Small intestine (tissue), 7 donors: Measurements from ENCODE around the gene C12orf60. TPM values are rescaled to one million over a fixed set of nuclear protein-coding genes. Genes with fewer than 3 reads are reported as not detected.

ENCODE experiments used
- DNase-seq, 2 donors: peaks; one replicate each; pipeline versions ENCODE4 v3.0.0 to v3.0.0-alpha.2; 2013
- FAIRE-seq: peaks from 2 replicates; lab custom pipeline; 2012; peaks lifted over from hg19 to GRCh38; lab: Jason Lieb, UNC
- H3K27ac ChIP-seq, 3 donors: one replicate each; pipeline ENCODE4 v1.5.1; 2013; ENCODE audit warnings: low read length in 2 of 3, mild to moderate bottlenecking in 2 of 3, control low read depth in 1 of 3, inconsistent platforms in 1 of 3, low read depth in 1 of 3, moderate library complexity in 1 of 3
- H3K27me3 ChIP-seq, 3 donors: one replicate each; pipeline ENCODE4 v1.6.1; 2013; ENCODE audit warnings: low read length in 3 of 3, inconsistent platforms in 1 of 3; ENCODE audit not compliant: control insufficient read depth in 3 of 3, insufficient read depth in 3 of 3
- H3K36me3 ChIP-seq, 3 donors: one replicate each; pipeline ENCODE4 v1.6.1; 2013; ENCODE audit warnings: low read length in 3 of 3, inconsistent platforms in 1 of 3, low read depth in 1 of 3, mild to moderate bottlenecking in 1 of 3, moderate library complexity in 1 of 3; ENCODE audit not compliant: control insufficient read depth in 3 of 3, insufficient read depth in 2 of 3
- H3K4me1 ChIP-seq, 3 donors: one replicate each; pipeline ENCODE4 v1.6.1; 2013; ENCODE audit warnings: low read length in 2 of 3, inconsistent platforms in 1 of 3, low read depth in 1 of 3, mild to moderate bottlenecking in 1 of 3, moderate library complexity in 1 of 3; ENCODE audit not compliant: control insufficient read depth in 3 of 3, insufficient read depth in 2 of 3
- H3K4me3 ChIP-seq, 3 donors: one replicate each; pipeline ENCODE4 v1.5.1; 2013; ENCODE audit warnings: low read length in 3 of 3, control low read depth in 1 of 3, inconsistent platforms in 1 of 3, low read depth in 1 of 3, mild to moderate bottlenecking in 1 of 3, moderate library complexity in 1 of 3
- H3K9me3 ChIP-seq, 2 donors: one replicate each; pipeline ENCODE4 v1.6.1; 2013; ENCODE audit warnings: low read depth in 1 of 2, low read length in 1 of 2; ENCODE audit not compliant: control insufficient read depth in 2 of 2, insufficient read depth in 1 of 2
- WGBS, 3 donors: extraction: QIAGEN DNeasy Blood & Tissue Kit; methylation state at CpG; one replicate each; pipeline ENCODE4 v1.1.7; 2013; 5-methylcytosine and 5-hydroxymethylcytosine counted together
- polyA plus RNA-seq, 4 donors: library from polyadenylated mRNA; stranded (reverse) in 3 of 4; unstranded in 1 of 4; fragments of 200-250 nt in 3 of 4; fragments of 120-200 nt in 1 of 4; gene quantifications; one replicate each; pipeline versions ENCODE4 v1.2.1 to v1.2.3, GENCODE V29; 2013
- donor health status: healthy with polysubstance abuse.
- donor health status: control.
- donor health status: control.
- donor health status: Bipolar disorder and iron deficiency.
- donor health status: healthy.

The C12orf60 gene
- polyA plus RNA-seq, 4 donors, result 0.45 to 1.8 (median 0.75) TPM; not detected in 1

DNA sequence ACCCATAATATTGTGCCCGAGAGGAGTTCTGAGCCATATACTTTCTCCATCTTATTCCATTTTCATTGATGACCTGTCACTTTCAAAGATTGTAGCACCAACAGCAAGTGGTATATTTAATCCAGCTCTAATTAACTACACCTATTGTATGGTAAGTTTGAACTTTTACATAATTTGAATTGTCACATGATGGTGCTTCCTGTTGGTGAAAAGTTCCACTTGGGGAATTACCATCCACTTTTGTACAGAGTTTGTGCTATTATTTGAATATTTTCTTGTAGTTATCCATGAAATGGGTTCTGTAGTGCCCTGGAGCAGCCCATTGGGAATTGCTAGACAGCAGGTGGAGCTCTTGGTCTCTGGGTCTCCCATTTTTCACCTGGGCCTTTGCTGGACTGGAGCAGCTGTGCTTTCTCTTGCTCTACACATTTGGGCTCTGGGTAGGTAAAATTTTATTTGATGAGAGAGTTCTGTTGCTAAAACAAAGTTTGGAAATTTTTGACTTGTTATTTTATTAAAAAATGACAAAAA lies 7.5 kb downstream of the C12orf60 start:
- Histone ChIP-seq H3K27me3 (no peaks in the 10 kb centered on the region), H3K9me3 (no peaks in the 10 kb centered on the region), H3K4me1 (no peaks in the 10 kb centered on the region), H3K4me3 (no peak overlapping the region), H3K27ac (no peak overlapping the region), H3K36me3 (no peaks in the 10 kb centered on the region)
- FAIRE-seq (no peak), DNase-seq (peak; percentile 5 to 36)
- WGBS, 3 donors, result 94 to 99% (median 94%) methylated on average over 1 of the region's 1 CpG

DNA sequence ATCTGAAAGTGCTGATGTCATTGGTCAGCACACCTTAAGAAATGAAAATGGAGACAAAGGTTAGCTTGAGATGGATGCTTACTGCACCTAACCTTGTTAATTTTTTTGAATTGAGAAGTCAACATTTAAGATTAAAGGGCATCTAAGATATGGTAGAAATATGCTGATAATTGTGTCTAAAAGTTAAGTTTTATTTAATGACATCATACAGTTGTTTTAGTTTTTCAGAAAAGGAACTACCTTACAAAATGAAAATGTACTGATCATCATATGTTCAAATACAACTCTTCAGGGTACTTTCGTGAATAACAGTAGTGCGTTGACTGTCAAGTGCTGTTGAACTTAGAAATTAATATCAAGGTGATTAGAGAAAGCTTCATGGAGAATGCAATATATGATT lies 8.0 kb downstream of the C12orf60 start:
- FAIRE-seq, result no peak
- Histone ChIP-seq H3K4me3 (no peak overlapping the region), H3K36me3 (no peaks in the 10 kb centered on the region), H3K4me1 (no peaks in the 10 kb centered on the region), H3K9me3 (no peaks in the 10 kb centered on the region), H3K27me3 (no peaks in the 10 kb centered on the region), H3K27ac (no peak overlapping the region)
- DNase-seq, result no peak
- WGBS, 3 donors, result 96 to 99% (median 97%) methylated on average over 2 of the region's 2 CpGs

DNA sequence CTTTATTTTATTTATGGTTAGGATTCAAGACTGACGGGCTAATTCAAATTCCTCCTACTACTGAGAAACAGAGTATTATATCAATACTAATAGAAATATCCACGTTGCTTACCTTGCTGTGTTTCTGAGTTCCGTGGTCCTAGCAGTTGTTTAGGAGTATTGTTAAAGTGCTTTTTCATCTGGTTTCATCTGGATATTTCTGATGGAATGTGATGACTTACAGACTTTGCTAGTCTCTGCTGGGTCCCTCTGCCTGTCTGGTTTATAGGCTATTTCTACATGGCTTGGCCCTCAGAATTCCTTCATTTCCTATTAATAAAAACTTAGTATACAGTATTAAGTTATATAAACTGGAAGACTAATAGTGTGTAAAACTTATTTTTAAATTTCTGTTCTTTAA lies 10.5 kb downstream of the C12orf60 start, which contains the start of gene SMCO3:
Gene SMCO3, minus strand, starts transcription at position 169 of the 400 bp plus-strand sequence. CDS start 7,502 bp downstream, outside the sequence.
- Histone ChIP-seq H3K9me3 (no peaks in the 10 kb centered on the region), H3K27me3 (no peaks in the 10 kb centered on the region), H3K36me3 (no peaks in the 10 kb centered on the region), H3K27ac (no peak within 1 kb of the TSS), H3K4me1 (no peaks in the 10 kb centered on the region), H3K4me3 (no peak within 1 kb of the TSS)
- 79 to 89% (median 87%) methylated on average over 3 of the region's 3 CpGs for WGBS, 3 donors
- no peak for FAIRE-seq
- DNase-seq, result no peak

DNA sequence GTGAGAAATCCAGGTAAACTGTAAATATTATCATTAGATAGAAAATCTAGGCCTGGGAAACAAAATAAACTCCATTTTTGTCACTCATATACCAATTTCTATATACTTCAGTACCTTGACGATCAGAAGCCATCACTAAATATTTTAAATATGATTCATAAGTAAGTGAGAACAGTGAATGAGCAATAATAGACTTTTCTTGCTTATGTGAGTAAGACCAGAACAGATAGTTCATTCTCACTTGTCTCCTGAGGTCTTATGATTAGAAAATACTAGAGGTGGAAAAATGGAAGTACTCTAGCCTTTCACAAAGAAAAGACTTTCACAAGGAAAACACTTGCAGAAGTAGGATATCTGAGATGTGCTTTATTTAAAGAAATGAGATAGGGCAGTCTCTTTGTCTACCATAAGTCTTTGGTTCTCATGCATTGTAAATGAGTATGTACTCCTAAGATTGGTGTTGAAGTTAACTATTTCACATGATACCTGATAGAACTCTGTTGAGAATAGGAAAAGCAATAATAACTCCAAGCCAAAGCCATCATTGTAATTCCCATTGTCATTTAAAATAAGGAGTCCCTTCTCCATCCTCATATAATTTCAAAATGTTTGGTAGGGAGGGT lies 20.7 kb downstream of the C12orf60 start:
- Histone ChIP-seq H3K4me3 (no peak overlapping the region), H3K27me3 (no peaks in the 10 kb centered on the region), H3K27ac (no peak overlapping the region), H3K9me3 (no peaks in the 10 kb centered on the region), H3K4me1 (no peaks in the 10 kb centered on the region), H3K36me3 (no peaks in the 10 kb centered on the region)
- FAIRE-seq (no peak), DNase-seq (no peak)
- 74 to 76% (median 74%) methylated on average over 1 of the region's 1 CpG for WGBS, 3 donors

DNA sequence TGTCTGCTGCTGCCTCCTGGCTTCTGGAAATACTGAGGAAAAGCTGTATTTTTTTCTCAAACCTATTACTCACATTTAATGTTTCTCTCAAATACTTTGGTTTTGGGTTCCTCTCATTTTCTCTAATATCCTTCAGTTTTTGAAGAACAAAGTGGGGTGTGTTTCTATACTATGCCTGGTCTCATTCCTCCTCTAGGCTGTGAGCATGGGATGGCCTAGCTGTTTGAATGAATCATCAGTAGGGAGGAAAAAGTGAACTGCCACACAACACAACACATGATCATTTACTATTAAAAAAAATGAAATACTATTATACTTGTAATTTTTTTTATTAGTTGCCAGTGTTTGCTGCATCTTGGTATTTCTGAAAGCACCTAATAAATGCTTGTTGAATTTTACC lies 21.8 kb downstream of the C12orf60 start:
- DNase-seq (no peak), FAIRE-seq (no peak)
- H3K4me1 ChIP-seq, result no peaks in the 10 kb centered on the region
- H3K27ac ChIP-seq, result no peak overlapping the region
- no peaks in the 10 kb centered on the region for H3K9me3 ChIP-seq
- no peak overlapping the region for H3K4me3 ChIP-seq
- H3K36me3 ChIP-seq, result no peaks in the 10 kb centered on the region
- no peaks in the 10 kb centered on the region for H3K27me3 ChIP-seq

DNA sequence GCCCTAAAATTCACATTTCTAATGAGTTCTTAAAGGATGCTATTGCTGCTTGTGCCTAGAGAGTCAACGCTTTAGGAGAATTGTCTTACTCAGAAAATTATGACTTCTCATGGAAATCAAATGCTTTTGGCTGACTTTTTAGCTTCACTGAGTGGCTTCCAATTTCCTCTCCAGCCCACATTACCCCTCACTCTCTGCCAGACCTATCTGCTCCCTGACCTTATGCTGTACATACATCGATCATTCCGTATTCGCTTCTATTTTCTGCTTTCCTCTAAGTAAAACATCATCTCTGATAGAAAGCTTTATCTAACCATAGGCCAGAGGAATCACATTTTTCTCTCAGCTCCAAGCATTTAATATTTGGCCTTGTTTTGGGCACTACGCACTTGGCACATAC lies 23.0 kb downstream of the C12orf60 start:
- H3K36me3 ChIP-seq, result no peaks in the 10 kb centered on the region
- no peaks in the 10 kb centered on the region for H3K4me1 ChIP-seq
- no peak overlapping the region for H3K27ac ChIP-seq
- DNase-seq, result no peak
- H3K27me3 ChIP-seq, result no peaks in the 10 kb centered on the region
- H3K4me3 ChIP-seq, result no peak overlapping the region
- WGBS, 3 donors, result 79 to 99% (median 92%) methylated on average over 5 of the region's 5 CpGs
- FAIRE-seq, result no peak
- H3K9me3 ChIP-seq, result no peaks in the 10 kb centered on the region

DNA sequence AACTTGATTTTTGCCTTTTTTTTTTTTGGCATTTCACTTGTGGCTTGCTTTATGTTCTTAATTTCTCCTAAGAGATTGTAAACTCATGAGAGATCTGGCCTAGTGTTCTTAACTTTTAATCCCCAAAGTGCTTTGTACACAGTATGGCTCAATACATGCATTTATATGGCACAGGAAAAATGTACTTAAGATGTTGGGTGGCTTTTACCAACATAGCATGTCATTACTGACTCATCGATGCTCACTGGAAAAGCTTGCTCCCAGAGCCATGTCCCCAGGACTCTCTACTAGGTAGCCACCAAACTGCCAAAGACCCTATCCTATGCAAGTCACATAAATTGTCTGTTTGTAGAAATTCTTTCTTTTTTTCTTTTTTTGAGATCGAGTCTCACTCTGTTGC lies 23.6 kb downstream of the C12orf60 start:
- Histone ChIP-seq H3K4me1 (no peaks in the 10 kb centered on the region), H3K4me3 (no peak overlapping the region), H3K9me3 (no peaks in the 10 kb centered on the region), H3K27ac (no peak overlapping the region), H3K36me3 (no peaks in the 10 kb centered on the region), H3K27me3 (no peaks in the 10 kb centered on the region)
- 79 to 100% (median 94%) methylated on average over 2 of the region's 2 CpGs for WGBS, 3 donors
- FAIRE-seq (no peak), DNase-seq (no peak)

DNA sequence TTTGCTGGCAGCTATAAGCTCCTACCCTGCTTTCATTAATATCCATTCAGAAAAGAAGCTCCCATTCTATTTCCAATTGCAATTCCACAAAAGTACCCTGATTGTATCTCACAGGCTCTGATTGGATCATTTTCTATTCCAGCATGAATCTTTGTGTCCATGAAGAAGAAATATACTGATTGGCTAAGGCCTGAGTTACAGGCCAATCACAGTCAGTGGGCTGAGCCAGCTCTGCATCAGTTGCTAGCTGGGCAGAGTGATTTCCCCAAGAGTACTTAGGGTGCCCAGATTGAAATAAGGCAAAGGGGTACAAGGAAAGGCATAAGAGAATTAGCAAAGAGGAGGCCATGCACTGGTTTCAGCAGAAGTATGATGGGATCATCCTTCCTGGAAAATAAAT lies 25.4 kb downstream of the C12orf60 start:
- Histone ChIP-seq H3K36me3 (no peaks in the 10 kb centered on the region), H3K4me3 (no peak overlapping the region), H3K27ac (no peak overlapping the region), H3K9me3 (no peaks in the 10 kb centered on the region), H3K27me3 (no peaks in the 10 kb centered on the region), H3K4me1 (no peaks in the 10 kb centered on the region)
- FAIRE-seq, result no peak
- DNase-seq, result no peak

DNA sequence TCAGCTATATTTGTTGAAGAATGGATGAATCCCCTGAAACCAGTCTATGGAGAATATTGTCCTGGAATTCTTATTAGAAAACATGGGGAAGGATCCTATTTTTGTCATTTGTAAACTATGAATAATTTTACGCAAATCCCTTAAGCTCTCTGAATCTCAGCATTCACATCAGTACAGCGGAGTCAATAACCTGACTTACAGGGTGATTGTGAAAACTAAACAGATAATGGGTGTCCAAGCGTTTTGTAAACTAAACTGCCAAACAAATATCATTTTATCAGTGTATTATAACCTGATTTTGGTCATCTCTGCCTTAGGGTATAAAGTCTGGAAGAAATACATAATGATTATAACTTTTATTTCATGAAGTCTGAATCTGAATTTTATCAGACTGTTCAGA lies 29.9 kb downstream of the C12orf60 start:
- Histone ChIP-seq H3K4me3 (no peak overlapping the region), H3K4me1 (no peaks in the 10 kb centered on the region), H3K9me3 (no peaks in the 10 kb centered on the region), H3K27me3 (no peaks in the 10 kb centered on the region), H3K27ac (no peak overlapping the region), H3K36me3 (no peaks in the 10 kb centered on the region)
- DNase-seq, result no peak
- 76 to 81% (median 78%) methylated on average over 3 of the region's 3 CpGs for WGBS, 3 donors
- no peak for FAIRE-seq
